A549 (cell line): ENCODE results near the gene CCSER1.

Experiments used
- CEBPB ChIP-seq, 2 experiments: fragments of >200 bp in 1 of 2; sonication (Bioruptor Twin) in 1 of 2; formaldehyde crosslinking in 1 of 2; IDR thresholded peaks; 2 replicates each; pipeline ENCODE4 v1.6.1; 2012 to 2016
- CHD2 ChIP-seq: fragments of 150-350 bp; IDR thresholded peaks from 2 replicates; pipeline ENCODE4 v1.6.1; 2014; ENCODE audit warnings: low read length; ENCODE audit not compliant: partially characterized antibody
- CTCF ChIP-seq: fragments of >200 bp; sonication (Bioruptor Twin); formaldehyde crosslinking; IDR thresholded peaks from 3 replicates; pipeline ENCODE4 v1.5.1; 2016
- EP300 ChIP-seq, 2 experiments: fragments of >200 bp; sonication (Bioruptor Twin); formaldehyde crosslinking; IDR thresholded peaks; 2 replicates in 1 of 2; 3 replicates in 1 of 2; pipeline ENCODE4 v1.6.1; 2016 to 2017
- MAX ChIP-seq: IDR thresholded peaks from 2 replicates; pipeline ENCODE4 v1.6.1; 2012
- NFE2L2 ChIP-seq: fragments of 150-350 bp; conservative IDR thresholded peaks from 2 replicates; pipeline ENCODE4 v1.6.1; 2014; ENCODE audit warnings: low read length
- NR3C1 ChIP-seq: fragments of >200 bp; sonication (Bioruptor Twin); formaldehyde crosslinking; IDR thresholded peaks from 3 replicates; pipeline ENCODE4 v1.6.1; 2017
- POLR2A ChIP-seq: IDR thresholded peaks from 2 replicates; pipeline ENCODE4 v1.6.1; 2012; ENCODE audit warnings: mild to moderate bottlenecking, low read length
- RFX5 ChIP-seq: fragments of 450-650 bp; IDR thresholded peaks from 2 replicates; pipeline ENCODE4 v1.7.1; 2014; ENCODE audit warnings: antibody characterized with exemption, mild to moderate bottlenecking, moderate library complexity
- SREBF2 ChIP-seq: fragments of 450-650 bp; IDR thresholded peaks from 2 replicates; pipeline ENCODE4 v1.6.1; 2014; ENCODE audit warnings: mild to moderate bottlenecking, moderate library complexity
- USF2 ChIP-seq: fragments of 450-650 bp; IDR thresholded peaks from 2 replicates; pipeline ENCODE4 v1.6.1; 2014; ENCODE audit warnings: antibody characterized with exemption

- TF ChIP-seq POLR2A (no peak), CHD2 (no peak), CTCF (no peak), MAX (no peak), USF2 (no peak), NFE2L2 (no peak), CEBPB (IDR thresholded peaks at IDR 0.05) (no peak), RFX5 (no peak), SREBF2 (no peak), EP300 (IDR thresholded peaks at IDR 0.05) (no peak), NR3C1 (no peak)
Observed at GRCh38 chr4:90546114-90546513, 418.9 kb downstream of the CCSER1 start.
